ENCODE measurements around the gene HOXD9.
A peak's percentile ranks its signal among the peaks of the same experiment; 100 is the strongest.

The HOXD9 gene

GRCh38 chr2:176152350-176153181 is 30.0 kb downstream of the HOXD9 start:
- DNase-seq: no peak
- Mint-ChIP-seq H3K36me3 (ENCODE audit: insufficient read depth) (peaks cover 3% of the 10 kb centered on the region), H3K9me3 (no peaks in the 10 kb centered on the region), H3K27me3 (peaks cover 91 to 100% of the 10 kb centered on the region in 2 donors), H3K27ac (no peak overlapping the region), H3K4me3 (no peak overlapping the region), H3K4me1 (ENCODE audit: low read depth in 2 of 2) (peaks cover 3 to 4% of the 10 kb centered on the region in 2 donors)
- ATAC-seq (replicated peaks): no peak

GRCh38 chr2:176154576-176155252 is 32.2 kb downstream of the HOXD9 start:
- Mint-ChIP-seq H3K36me3 (ENCODE audit: insufficient read depth) (peaks cover 9% of the 10 kb centered on the region), H3K4me3 (no peak overlapping the region), H3K4me1 (ENCODE audit: low read depth in 2 of 2) (peaks cover 8 to 11% of the 10 kb centered on the region in 2 donors), H3K27ac (no peak overlapping the region), H3K27me3 (peaks cover 86 to 100% of the 10 kb centered on the region in 2 donors), H3K9me3 (no peaks in the 10 kb centered on the region)
- no peak for DNase-seq
- ATAC-seq (replicated peaks): no peak

- Mint-ChIP-seq H3K27me3 (peaks cover 83 to 100% of the 10 kb centered on the region in 2 donors), H3K36me3 (ENCODE audit: insufficient read depth) (peaks cover 11% of the 10 kb centered on the region), H3K9me3 (no peaks in the 10 kb centered on the region), H3K4me3 (no peak overlapping the region), H3K4me1 (ENCODE audit: low read depth in 2 of 2) (peaks cover 8 to 11% of the 10 kb centered on the region in 2 donors), H3K27ac (no peak overlapping the region)
- ATAC-seq (replicated peaks) (no peak), DNase-seq (no peak)
Measured at GRCh38 chr2:176155356-176156044, 33.0 kb downstream of the HOXD9 start.

- Mint-ChIP-seq H3K36me3 (ENCODE audit: insufficient read depth) (peaks cover 18% of the 10 kb centered on the region), H3K4me3 (peak overlapping the region in 1 of 2 donors; percentile 21), H3K9me3 (no peaks in the 10 kb centered on the region), H3K27me3 (peaks cover 83 to 100% of the 10 kb centered on the region in 2 donors), H3K27ac (no peak overlapping the region), H3K4me1 (ENCODE audit: low read depth in 2 of 2) (peaks cover 10 to 11% of the 10 kb centered on the region in 2 donors)
- DNase-seq (no peak), ATAC-seq (replicated peaks) (no peak)
Measured at GRCh38 chr2:176156301-176156806, 33.8 kb downstream of the HOXD9 start.

GRCh38 chr2:176156807-176157498 is 34.4 kb downstream of the HOXD9 start, which contains the start of gene HOXD3:
Gene HOXD3 (plus strand): TSS chr2:176157307. CDS start chr2:176169115, 11,808 bp downstream.
- peaks cover 9 to 11% of the 10 kb centered on the region in 2 donors for H3K4me1 Mint-ChIP-seq (ENCODE audit: low read depth in 2 of 2)
- peaks cover 18% of the 10 kb centered on the region for H3K36me3 Mint-ChIP-seq (ENCODE audit: insufficient read depth)
- ATAC-seq (replicated peaks) (no peak), DNase-seq (no peak)
- peaks cover 87 to 100% of the 10 kb centered on the region in 2 donors for H3K27me3 Mint-ChIP-seq
- no peaks in the 10 kb centered on the region for H3K9me3 Mint-ChIP-seq
- peak within 1 kb of the TSS; percentile 50 to 58 for H3K4me3 Mint-ChIP-seq
- no peak within 1 kb of the TSS for H3K27ac Mint-ChIP-seq

GRCh38 chr2:176157499-176158185 is 35.1 kb downstream of the HOXD9 start:
- H3K27ac Mint-ChIP-seq: no peak overlapping the region
- peaks cover 87 to 100% of the 10 kb centered on the region in 2 donors for H3K27me3 Mint-ChIP-seq
- ATAC-seq (replicated peaks) (no peak), DNase-seq (no peak)
- peak overlapping the region; percentile 50 to 58 for H3K4me3 Mint-ChIP-seq
- H3K36me3 Mint-ChIP-seq (ENCODE audit: insufficient read depth): peaks cover 18% of the 10 kb centered on the region
- peaks cover 9 to 11% of the 10 kb centered on the region in 2 donors for H3K4me1 Mint-ChIP-seq (ENCODE audit: low read depth in 2 of 2)
- no peaks in the 10 kb centered on the region for H3K9me3 Mint-ChIP-seq

GRCh38 chr2:176158186-176158591 is 35.7 kb downstream of the HOXD9 start:
- H3K4me3 Mint-ChIP-seq: peak overlapping the region in 1 of 2 donors; percentile 58
- H3K9me3 Mint-ChIP-seq: no peaks in the 10 kb centered on the region
- H3K36me3 Mint-ChIP-seq (ENCODE audit: insufficient read depth): peaks cover 20% of the 10 kb centered on the region
- DNase-seq (no peak), ATAC-seq (replicated peaks) (no peak)
- H3K27ac Mint-ChIP-seq: no peak overlapping the region
- peaks cover 87 to 100% of the 10 kb centered on the region in 2 donors for H3K27me3 Mint-ChIP-seq
- peaks cover 9 to 11% of the 10 kb centered on the region in 2 donors for H3K4me1 Mint-ChIP-seq (ENCODE audit: low read depth in 2 of 2)

GRCh38 chr2:176158855-176159662 is 36.5 kb downstream of the HOXD9 start:
- ATAC-seq (replicated peaks): no peak
- peaks cover 0 to under 1% of the 10 kb centered on the region in 2 donors for H3K9me3 Mint-ChIP-seq
- H3K27me3 Mint-ChIP-seq: peaks cover 89 to 100% of the 10 kb centered on the region in 2 donors
- peaks cover 29% of the 10 kb centered on the region for H3K36me3 Mint-ChIP-seq (ENCODE audit: insufficient read depth)
- no peak for DNase-seq
- peak overlapping the region in 1 of 2 donors; percentile 14 for H3K4me3 Mint-ChIP-seq
- H3K4me1 Mint-ChIP-seq (ENCODE audit: low read depth in 2 of 2): peaks cover 9 to 11% of the 10 kb centered on the region in 2 donors
- H3K27ac Mint-ChIP-seq: no peak overlapping the region

GRCh38 chr2:176159663-176160250 is 37.2 kb downstream of the HOXD9 start:
- Mint-ChIP-seq H3K4me3 (peak overlapping the region in 1 of 2 donors; percentile 14), H3K9me3 (peaks cover 0 to 4% of the 10 kb centered on the region in 2 donors), H3K27ac (peak overlapping the region in 1 of 2 donors; percentile 23), H3K4me1 (ENCODE audit: low read depth in 2 of 2) (peaks cover 14% of the 10 kb centered on the region in 2 donors), H3K36me3 (ENCODE audit: insufficient read depth) (peaks cover 32% of the 10 kb centered on the region), H3K27me3 (peaks cover 89 to 100% of the 10 kb centered on the region in 2 donors)
- no peak for DNase-seq
- no peak for ATAC-seq (replicated peaks)

GRCh38 chr2:176160251-176160985 is 37.9 kb downstream of the HOXD9 start:
- Mint-ChIP-seq H3K27me3 (peaks cover 89 to 100% of the 10 kb centered on the region in 2 donors), H3K27ac (no peak overlapping the region), H3K4me3 (no peak overlapping the region), H3K4me1 (ENCODE audit: low read depth in 2 of 2) (peaks cover 14 to 16% of the 10 kb centered on the region in 2 donors), H3K9me3 (peaks cover 0 to 4% of the 10 kb centered on the region in 2 donors), H3K36me3 (ENCODE audit: insufficient read depth) (peaks cover 37% of the 10 kb centered on the region)
- ATAC-seq (replicated peaks) (no peak), DNase-seq (no peak)

Data from effector memory CD8-positive, alpha-beta T cell (primary cell).